Thoracic aorta endothelial cell (primary cell): ENCODE measurements around the gene YBEY. TPM values are rescaled to one million over a fixed set of nuclear protein-coding genes. Genes with fewer than 3 reads are reported as not detected.

Experiments
- total RNA-seq: library from RNA; depleted of rRNA; stranded (reverse); fragments of >200 nt; gene quantifications from 2 replicates; pipeline ENCODE4 v1.2.3, GENCODE V29; 2012

YBEY gene
- total RNA-seq = 7.6 and 11.6 TPM in 2 replicates

GRCh38 chr21:46285761-46286647, at the start of gene YBEY:
YBEY (plus strand) TSS chr21:46286342; CDS start chr21:46286914, 572 bp downstream.

GRCh38 chr21:46285206-46285661, 908 bp upstream of the YBEY start, which contains the start of gene MCM3AP:
MCM3AP (minus strand) TSS chr21:46285611; CDS start chr21:46285286, 325 bp downstream.

GRCh38 chr21:46323710-46324389, 37.7 kb downstream of the YBEY start, which contains the start of the genes C21orf58 and PCNT:
C21orf58 (minus strand) TSS chr21:46323870; CDS start chr21:46322738, 1,132 bp downstream.
PCNT (plus strand) TSS chr21:46324156; CDS start chr21:46324229, 73 bp downstream.

Other genes with a start within 250 kb of the YBEY start
- gene COL6A2, start 188.2 kb upstream of the YBEY start, total RNA-seq = 0.50 and 0.80 TPM in 2 replicates
- not detected in 2 replicates for gene FTCD, start 130.8 kb upstream of the YBEY start, total RNA-seq
- 6.7 and 8.5 TPM in 2 replicates for gene SPATC1L, start 101.9 kb upstream of the YBEY start, total RNA-seq
- 68.9 and 102 TPM in 2 replicates for gene LSS, start 57.6 kb upstream of the YBEY start, total RNA-seq
- gene MCM3AP, start 731 bp upstream of the YBEY start, total RNA-seq = 84.2 and 107 TPM in 2 replicates
- 9.7 and 15.4 TPM in 2 replicates for gene C21orf58, start 37.5 kb downstream of the YBEY start, total RNA-seq
- 30.2 and 32.9 TPM in 2 replicates for gene PCNT, start 37.8 kb downstream of the YBEY start, total RNA-seq
- gene DIP2A, start 172.5 kb downstream of the YBEY start, total RNA-seq = 51.0 and 56.0 TPM in 2 replicates